Endothelial cell of umbilical vein (primary cell): ENCODE measurements around the gene OR4E2. TPM values are rescaled to one million over a fixed set of nuclear protein-coding genes. Genes with fewer than 3 reads are reported as not detected.

ENCODE experiments used
- BruUV-seq: library from RNA; stranded (reverse); fragments of 400-500 nt; replicated peaks from 2 replicates; lab custom pipeline; 2021; lab: Mats Ljungman, UMichigan
- CTCF ChIA-PET: fragments of 300-600, 350-600 bp; sonication (Branson Sonifier 250); formaldehyde crosslinking; loops from one replicate; lab custom pipeline; 2021; ENCODE audit warnings: antibody characterized with exemption, inconsistent platforms; lab: Charles Lee
- POLR2A ChIA-PET: fragments of 300-600, 350-600 bp; sonication (Branson Sonifier 250); formaldehyde crosslinking; loops from one replicate; lab custom pipeline; 2021; ENCODE audit warnings: antibody characterized with exemption, inconsistent platforms; lab: Charles Lee
- DNase-seq: peaks from one replicate; pipeline ENCODE4 v3.0.0-alpha.2; 2011; ENCODE audit warnings: low read depth, low spot score
- FAIRE-seq: peaks from 2 replicates; lab custom pipeline; 2011; peaks lifted over from hg19 to GRCh38; lab: Jason Lieb, UNC
- H2AFZ ChIP-seq: 2 replicates; pipeline ENCODE4 v1.6.0; 2012; ENCODE audit warnings: low read depth, low read length, control low read depth, inconsistent platforms
- H3K27ac ChIP-seq: 2 replicates; pipeline ENCODE4 v1.5.1; 2011; ENCODE audit warnings: low read depth, mild to moderate bottlenecking, control low read depth, low read length, moderate library complexity; ENCODE audit not compliant: insufficient read depth
- H3K27me3 ChIP-seq, 2 experiments: 2 replicates each; pipeline versions ENCODE4 v1.6.0 to v1.6.1; 2011; ENCODE audit warnings: low read length in 2 of 2, mixed read lengths in 1 of 2; ENCODE audit not compliant: control insufficient read depth in 2 of 2, insufficient read depth in 2 of 2
- H3K36me3 ChIP-seq, 2 experiments: 2 replicates in 1 of 2; 3 replicates in 1 of 2; pipeline ENCODE4 v1.5.1; 2011; ENCODE audit warnings: low read length in 2 of 2, mild to moderate bottlenecking in 1 of 2, moderate library complexity in 1 of 2; ENCODE audit not compliant: control insufficient read depth in 2 of 2, insufficient read depth in 2 of 2; ENCODE audit errors: extremely low read depth in 1 of 2
- H3K4me1 ChIP-seq: 3 replicates; pipeline ENCODE4 v1.5.1; 2011; ENCODE audit warnings: mild to moderate bottlenecking, low read length; ENCODE audit not compliant: control insufficient read depth, insufficient read depth; ENCODE audit errors: extremely low read depth
- H3K4me2 ChIP-seq: 2 replicates; pipeline ENCODE4 v1.6.1; 2011; ENCODE audit warnings: low read length, control low read depth, mixed read lengths; ENCODE audit not compliant: insufficient read depth
- H3K4me3 ChIP-seq, 3 experiments: fragments of 200-600 bp in 1 of 3; sonication (generic), shearing (Covaris generic) in 1 of 3; replicated peaks in 1 of 3; 2 replicates each; pipeline ENCODE4 v1.5.1; 2011 to 2016; ENCODE audit warnings: control low read depth in 3 of 3, low read length in 3 of 3, mild to moderate bottlenecking in 2 of 3, inconsistent platforms in 1 of 3, low read depth in 1 of 3, moderate library complexity in 1 of 3; ENCODE audit not compliant: insufficient read depth in 1 of 3
- H3K79me2 ChIP-seq: 2 replicates; pipeline ENCODE4 v1.6.0; 2012; ENCODE audit warnings: low read length, inconsistent platforms; ENCODE audit not compliant: control insufficient read depth, insufficient read depth
- H3K9ac ChIP-seq: replicated peaks from 2 replicates; pipeline ENCODE3; 2011; ENCODE audit warnings: low read length, control low read depth; ENCODE audit not compliant: insufficient read depth; ENCODE audit errors: extremely low read depth
- H3K9me1 ChIP-seq: replicated peaks from 3 replicates; pipeline ENCODE4 v1.6.0; 2011; ENCODE audit warnings: mild to moderate bottlenecking, low read length; ENCODE audit not compliant: control insufficient read depth, insufficient read depth; ENCODE audit errors: extremely low read depth
- H3K9me3 ChIP-seq: replicated peaks from 2 replicates; pipeline ENCODE4 v1.5.1; 2012; ENCODE audit warnings: low read length, inconsistent platforms; ENCODE audit not compliant: control insufficient read depth, insufficient read depth
- H4K20me1 ChIP-seq: replicated peaks from 2 replicates; pipeline ENCODE3; 2011; ENCODE audit warnings: mild to moderate bottlenecking, low read length; ENCODE audit not compliant: control insufficient read depth, insufficient read depth; ENCODE audit errors: extremely low read depth
- CTCF ChIP-seq, 2 donors: IDR thresholded peaks; 1 replicate in 1 of 2; 2 replicates in 1 of 2; pipeline ENCODE4 v1.5.1; 2011; ENCODE audit warnings: low read length in 2 of 2, mild to moderate bottlenecking in 2 of 2, moderate library complexity in 2 of 2, control low read depth in 1 of 2, inconsistent platforms in 1 of 2, low read depth in 1 of 2; ENCODE audit not compliant: insufficient read depth in 1 of 2; ENCODE audit errors: extremely low read depth in 1 of 2
- EZH2 ChIP-seq: IDR thresholded peaks from 2 replicates; pipeline ENCODE4 v1.6.1; 2012; ENCODE audit warnings: borderline replicate concordance, low read depth, mild to moderate bottlenecking, moderate library complexity, low read length, inconsistent platforms; ENCODE audit not compliant: severe bottlenecking
- FOS ChIP-seq: IDR thresholded peaks from 2 replicates; pipeline ENCODE4 v1.6.1; 2011; ENCODE audit warnings: mild to moderate bottlenecking, low read length, moderate library complexity, borderline replicate concordance; ENCODE audit not compliant: insufficient read depth
- GATA2 ChIP-seq: IDR thresholded peaks from 2 replicates; pipeline ENCODE4 v1.7.0; 2011; ENCODE audit warnings: low read depth, mild to moderate bottlenecking, moderate library complexity, mixed read lengths, low read length; ENCODE audit not compliant: insufficient read length, insufficient read depth
- JUN ChIP-seq: IDR thresholded peaks from 2 replicates; pipeline ENCODE4 v1.6.1; 2011; ENCODE audit warnings: borderline replicate concordance, low read depth; ENCODE audit not compliant: insufficient read length, insufficient read depth
- MYC ChIP-seq: IDR thresholded peaks from one replicate; pipeline ENCODE4 v1.6.1; 2011; ENCODE audit warnings: mild to moderate bottlenecking, low read depth, low read length
- POLR2A ChIP-seq: IDR thresholded peaks from 2 replicates; pipeline ENCODE4 v1.6.1; 2012; ENCODE audit warnings: low read depth, mild to moderate bottlenecking, control low read depth, low read length
- POLR2AphosphoS5 ChIP-seq: IDR thresholded peaks from 2 replicates; pipeline ENCODE4 v1.6.1; 2012; ENCODE audit warnings: low read depth, mild to moderate bottlenecking, control low read depth, low read length, moderate library complexity; ENCODE audit not compliant: insufficient read depth
- dilution Hi-C: fragments of 300-500 bp; cut with MboI; formaldehyde crosslinking; loops from one replicate; pipeline ENCODE4 v1.15.0; 2019; ENCODE audit warnings: low sequenced_read_pairs; ENCODE audit not compliant: extremely low pct_ligation_motif_present
- intact Hi-C: fragments of 100-400 bp; cut with micrococcal nuclease; formaldehyde crosslinking; loops from one replicate; pipeline ENCODE4 v1.10.0; 2022
- polyA plus RNA-seq, 4 experiments: library from polyadenylated mRNA; depleted of rRNA in 3 of 4; stranded (reverse) in 3 of 4; unstranded in 1 of 4; fragments of >200 nt; gene quantifications; 2 replicates each; pipeline versions ENCODE4 v1.2.1 to v1.2.3, GENCODE V29; 2011 to 2012; ENCODE audit warnings: missing spikeins in 1 of 4
- total RNA-seq: library from RNA; stranded (reverse); gene quantifications from 2 replicates; pipeline ENCODE4 v1.2.3, GENCODE V29; 2021
- TF ChIP-seq, protein P1 (sequence below): IDR thresholded peaks from 2 replicates; pipeline ENCODE4 v1.6.1; 2011; ENCODE audit not compliant: insufficient read depth, insufficient read length

The OR4E2 gene
- total and polyA plus RNA-seq, 2 donors (not counting 3 experiments of a cell fraction or from before 2014, with no cell fraction given) = not detected

DNA sequence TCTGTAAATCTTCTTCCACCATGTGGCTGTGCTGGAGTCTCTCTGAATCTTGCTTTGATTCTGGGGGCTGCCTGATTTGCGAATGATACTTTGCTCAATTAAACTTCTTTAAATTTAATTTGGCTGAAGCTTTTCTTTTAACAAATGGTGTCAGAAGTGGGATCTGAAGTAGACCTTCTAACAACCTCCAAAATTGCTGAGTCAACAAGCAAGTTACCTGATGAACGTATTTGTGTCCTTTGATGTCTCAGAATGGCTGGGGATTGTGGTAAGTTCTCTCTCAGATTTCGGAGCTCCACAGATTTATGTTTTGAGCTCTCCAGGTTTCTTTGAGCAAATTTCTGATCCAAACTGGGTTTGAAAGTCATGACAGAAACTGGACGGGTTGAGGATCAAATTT is 21.9 kb downstream of the OR4E2 start:
- no peaks in the 10 kb centered on the region for H3K27me3 ChIP-seq
- no peaks in the 10 kb centered on the region for H3K36me3 ChIP-seq
- dilution Hi-C loops (no loop called here), intact Hi-C loops (no loop called here)
- TF ChIP-seq GATA2 = no peak
- TF ChIP-seq MYC = no peak
- TF ChIP-seq JUN = no peak
- TF ChIP-seq POLR2A = no peak
- no peak for TF ChIP-seq FOS
- no peak for TF ChIP-seq CTCF (IDR thresholded peaks at IDR 0.05; ENCODE audit: extremely low read depth in 1 of 2, insufficient read depth in 1 of 2, low read depth in 1 of 2, low read length in 2 of 2)
- TF ChIP-seq EZH2 = no peak
- no peak for TF ChIP-seq POLR2AphosphoS5
- TF ChIP-seq, protein P1, sequence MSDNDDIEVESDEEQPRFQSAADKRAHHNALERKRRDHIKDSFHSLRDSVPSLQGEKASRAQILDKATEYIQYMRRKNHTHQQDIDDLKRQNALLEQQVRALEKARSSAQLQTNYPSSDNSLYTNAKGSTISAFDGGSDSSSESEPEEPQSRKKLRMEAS = no peak
- FAIRE-seq (no peak), DNase-seq (no peak)
- POLR2A ChIA-PET = no interaction called here
- H3K9ac ChIP-seq = no peak overlapping the region
- peaks cover 4% of the 10 kb centered on the region for H3K4me1 ChIP-seq
- no peaks in the 10 kb centered on the region for H4K20me1 ChIP-seq
- H3K79me2 ChIP-seq = no peaks in the 10 kb centered on the region
- no peaks in the 10 kb centered on the region for H3K9me3 ChIP-seq
- no peak overlapping the region for H3K4me3 ChIP-seq
- H3K27ac ChIP-seq = no peak overlapping the region
- H2AFZ ChIP-seq = no peak overlapping the region
- H3K9me1 ChIP-seq = no peaks in the 10 kb centered on the region
- no TSS peak for BruUV-seq
- no peak overlapping the region for H3K4me2 ChIP-seq
- CTCF ChIA-PET = interaction anchor here (1.3 kb wide), 1 partner anchor 35 kb away, joined by 4 read pairs; no protein-coding TSS in a partner anchor
